ENCODE data around the gene KCNIP3. TPM values are rescaled to one million over a fixed set of nuclear protein-coding genes. Genes with fewer than 3 reads are reported as not detected.

The KCNIP3 gene
- total RNA-seq, 2 donors from 2014 or later, result 12.5 to 22.1 TPM

DNA sequence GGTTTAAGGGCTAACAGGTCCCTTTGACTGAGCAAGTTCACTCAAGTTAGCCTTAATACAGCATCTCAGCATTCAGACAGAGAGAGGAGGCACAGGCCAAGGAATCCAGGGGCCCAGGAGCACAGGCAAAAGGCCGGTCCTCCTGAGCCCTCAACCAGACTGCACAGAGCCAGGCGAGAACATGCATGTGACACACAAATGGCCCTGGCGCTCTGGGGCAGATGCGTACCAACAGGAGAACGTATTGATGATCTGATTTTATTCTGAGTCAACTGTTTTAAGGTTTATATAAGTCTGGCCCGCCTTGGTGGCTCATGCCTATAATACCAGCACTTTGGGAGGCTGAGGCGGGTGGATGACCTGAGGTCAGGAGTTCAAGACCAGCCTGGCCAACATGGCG, 34.9 kb downstream of the KCNIP3 start:
- Histone ChIP-seq H3K27ac (no peak overlapping the region), H3K4me1 (ENCODE audit: control insufficient read depth in 1 of 2, low read depth in 2 of 2) (no peaks in the 10 kb centered on the region), H3K27me3 (replicated peaks; ENCODE audit: insufficient read depth) (no peaks in the 10 kb centered on the region), H3K9me3 (no peaks in the 10 kb centered on the region), H3K36me3 (no peaks in the 10 kb centered on the region), H3K4me3 (no peak overlapping the region)
- TF ChIP-seq, protein P1, sequence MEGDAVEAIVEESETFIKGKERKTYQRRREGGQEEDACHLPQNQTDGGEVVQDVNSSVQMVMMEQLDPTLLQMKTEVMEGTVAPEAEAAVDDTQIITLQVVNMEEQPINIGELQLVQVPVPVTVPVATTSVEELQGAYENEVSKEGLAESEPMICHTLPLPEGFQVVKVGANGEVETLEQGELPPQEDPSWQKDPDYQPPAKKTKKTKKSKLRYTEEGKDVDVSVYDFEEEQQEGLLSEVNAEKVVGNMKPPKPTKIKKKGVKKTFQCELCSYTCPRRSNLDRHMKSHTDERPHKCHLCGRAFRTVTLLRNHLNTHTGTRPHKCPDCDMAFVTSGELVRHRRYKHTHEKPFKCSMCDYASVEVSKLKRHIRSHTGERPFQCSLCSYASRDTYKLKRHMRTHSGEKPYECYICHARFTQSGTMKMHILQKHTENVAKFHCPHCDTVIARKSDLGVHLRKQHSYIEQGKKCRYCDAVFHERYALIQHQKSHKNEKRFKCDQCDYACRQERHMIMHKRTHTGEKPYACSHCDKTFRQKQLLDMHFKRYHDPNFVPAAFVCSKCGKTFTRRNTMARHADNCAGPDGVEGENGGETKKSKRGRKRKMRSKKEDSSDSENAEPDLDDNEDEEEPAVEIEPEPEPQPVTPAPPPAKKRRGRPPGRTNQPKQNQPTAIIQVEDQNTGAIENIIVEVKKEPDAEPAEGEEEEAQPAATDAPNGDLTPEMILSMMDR (IDR thresholded peaks at IDR 0.05), result no peak
- DNase-seq (ENCODE audit: low spot score) (no peak), ATAC-seq (ENCODE audit: insufficient number of reproducible peaks, low FRiP score, low read depth) (no peak)

DNA sequence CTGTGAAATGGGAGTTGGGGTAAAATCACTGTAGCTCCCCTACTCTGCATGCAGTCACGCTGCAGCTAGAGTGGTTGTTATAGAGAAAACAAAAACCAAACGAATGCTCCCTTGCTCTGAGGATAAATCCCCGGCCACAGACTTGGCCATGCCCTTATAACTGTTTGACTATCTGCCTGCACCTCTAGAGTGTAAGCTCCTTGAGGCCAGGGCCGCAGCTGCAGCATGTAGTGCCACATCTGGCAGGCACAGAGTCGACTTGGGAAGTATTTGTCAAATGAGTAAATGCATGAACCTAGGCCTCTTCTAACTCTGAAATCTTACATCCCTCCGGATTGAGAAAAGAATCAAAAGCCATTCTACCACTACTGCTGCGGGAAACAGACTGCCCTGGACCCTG, 35.9 kb downstream of the KCNIP3 start:
- Histone ChIP-seq H3K27ac (no peak overlapping the region), H3K9me3 (no peaks in the 10 kb centered on the region), H3K36me3 (no peaks in the 10 kb centered on the region), H3K4me1 (ENCODE audit: control insufficient read depth in 1 of 2, low read depth in 2 of 2) (no peaks in the 10 kb centered on the region), H3K27me3 (replicated peaks; ENCODE audit: insufficient read depth) (no peaks in the 10 kb centered on the region), H3K4me3 (no peak overlapping the region)
- ATAC-seq (ENCODE audit: insufficient number of reproducible peaks, low FRiP score, low read depth) (no peak), DNase-seq (ENCODE audit: low spot score) (no peak)
- TF ChIP-seq, protein P1 (IDR thresholded peaks at IDR 0.05), result no peak

DNA sequence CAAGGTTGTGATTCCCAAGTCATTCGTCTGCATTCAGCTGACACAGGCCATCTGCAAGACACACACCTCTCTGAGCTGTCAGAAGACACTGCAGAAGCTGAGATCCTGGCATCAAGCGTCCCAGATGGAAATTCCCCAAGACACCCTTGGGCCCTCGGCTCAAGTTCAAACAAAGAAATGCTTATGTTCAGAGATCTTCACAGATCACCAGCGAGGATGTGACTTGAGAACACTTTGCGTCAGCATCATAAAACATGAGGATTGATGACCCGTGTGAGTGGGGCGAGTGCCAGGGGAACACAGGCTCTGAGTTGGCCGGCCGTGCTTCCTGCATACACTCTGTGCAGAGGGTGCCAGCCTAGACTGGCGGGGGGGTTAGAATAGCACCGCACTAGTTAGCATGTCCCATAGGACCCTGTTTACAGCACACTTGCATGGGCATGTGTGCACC, 36.8 kb downstream of the KCNIP3 start:
- DNase-seq (ENCODE audit: low spot score) (no peak), ATAC-seq (ENCODE audit: insufficient number of reproducible peaks, low FRiP score, low read depth) (no peak)
- Histone ChIP-seq H3K9me3 (no peaks in the 10 kb centered on the region), H3K27me3 (replicated peaks; ENCODE audit: insufficient read depth) (no peaks in the 10 kb centered on the region), H3K4me1 (ENCODE audit: control insufficient read depth in 1 of 2, low read depth in 2 of 2) (no peaks in the 10 kb centered on the region), H3K27ac (no peak overlapping the region), H3K36me3 (no peaks in the 10 kb centered on the region), H3K4me3 (no peak overlapping the region)
- TF ChIP-seq, protein P1 (IDR thresholded peaks at IDR 0.05), result no peak

DNA sequence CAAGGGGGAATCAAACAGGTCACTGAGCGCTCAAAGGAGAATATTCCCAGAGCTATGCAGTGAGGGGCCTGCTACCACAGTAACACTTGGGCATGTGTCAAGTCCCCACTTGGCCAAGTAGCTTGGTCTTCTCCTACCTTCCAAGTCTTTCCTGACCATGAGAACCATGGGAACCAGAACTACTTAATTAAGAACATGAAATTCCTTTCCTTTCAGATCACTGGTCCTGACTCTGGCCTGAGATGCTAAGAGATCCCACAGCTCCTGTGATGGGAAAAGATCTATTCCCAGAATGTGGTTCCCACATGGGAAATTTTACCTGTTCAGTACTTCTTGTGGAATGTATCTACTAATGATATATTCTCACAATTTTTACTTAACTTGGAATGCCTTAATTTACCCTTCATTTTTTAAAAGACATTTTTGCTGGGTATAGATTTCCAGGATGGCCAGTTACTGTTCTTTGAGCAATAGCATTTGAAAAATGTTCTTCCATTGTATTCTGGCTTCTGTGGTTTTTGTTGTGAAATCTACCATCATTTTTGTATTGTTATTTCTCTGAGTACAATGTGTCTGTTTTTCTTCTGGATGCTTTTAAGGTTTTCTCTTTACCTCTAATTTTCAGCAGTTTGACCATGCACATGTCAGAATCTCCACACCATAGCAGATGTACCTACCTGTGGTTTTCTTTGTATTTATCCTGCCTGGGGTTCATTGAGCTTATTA, 37.9 kb downstream of the KCNIP3 start:
- H3K9me3 ChIP-seq, result no peaks in the 10 kb centered on the region
- ATAC-seq (ENCODE audit: insufficient number of reproducible peaks, low FRiP score, low read depth), result no peak
- no peak overlapping the region for H3K27ac ChIP-seq
- TF ChIP-seq, protein P1 (IDR thresholded peaks at IDR 0.05), result no peak
- no peaks in the 10 kb centered on the region for H3K27me3 ChIP-seq (replicated peaks; ENCODE audit: insufficient read depth)
- no peak overlapping the region for H3K4me3 ChIP-seq
- DNase-seq (ENCODE audit: low spot score), result no peak
- no peaks in the 10 kb centered on the region for H3K36me3 ChIP-seq
- no peaks in the 10 kb centered on the region for H3K4me1 ChIP-seq (ENCODE audit: control insufficient read depth in 1 of 2, low read depth in 2 of 2)

DNA sequence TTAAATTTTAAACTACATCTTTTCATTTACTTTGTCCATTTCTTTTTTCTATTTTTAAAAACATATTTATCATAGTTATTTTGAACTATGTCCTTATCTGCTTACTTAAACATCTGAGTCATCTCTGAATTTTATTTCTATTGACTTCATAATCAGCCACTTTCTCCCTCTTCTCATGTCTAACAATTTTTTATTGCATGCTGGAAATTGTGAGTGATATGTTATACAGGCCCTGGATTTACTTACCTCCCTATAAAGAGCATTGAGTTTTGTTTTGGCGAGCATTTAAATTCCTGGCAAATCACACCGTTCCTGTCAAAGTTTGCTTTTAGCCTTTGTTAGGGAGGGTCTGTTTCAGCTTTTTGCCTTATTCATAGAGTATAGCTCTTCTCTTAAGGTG, 39.3 kb downstream of the KCNIP3 start:
- TF ChIP-seq, protein P1 (IDR thresholded peaks at IDR 0.05), result no peak
- Histone ChIP-seq H3K36me3 (no peaks in the 10 kb centered on the region), H3K4me3 (no peak overlapping the region), H3K9me3 (no peaks in the 10 kb centered on the region), H3K27me3 (replicated peaks; ENCODE audit: insufficient read depth) (no peaks in the 10 kb centered on the region), H3K27ac (no peak overlapping the region), H3K4me1 (ENCODE audit: control insufficient read depth in 1 of 2, low read depth in 2 of 2) (no peaks in the 10 kb centered on the region)
- ATAC-seq (ENCODE audit: insufficient number of reproducible peaks, low FRiP score, low read depth), result no peak
- DNase-seq (ENCODE audit: low spot score), result no peak

Data from thoracic aorta (tissue), 2 donors.